IPS-15b (cell line): ENCODE data around the gene CFAP100.

Experiments
- H3K27me3 ChIP-seq: one replicate; pipeline ENCODE4 v1.6.1; 2013; ENCODE audit warnings: low read length; ENCODE audit not compliant: control insufficient read depth, insufficient read depth
- H3K36me3 ChIP-seq: one replicate; pipeline ENCODE4 v1.6.1; 2013; ENCODE audit warnings: low read length; ENCODE audit not compliant: control insufficient read depth, insufficient read depth
- H3K4me1 ChIP-seq: one replicate; pipeline ENCODE4 v1.6.1; 2013; ENCODE audit warnings: mild to moderate bottlenecking, low read length; ENCODE audit not compliant: control insufficient read depth, insufficient read depth
- H3K4me3 ChIP-seq: one replicate; pipeline ENCODE4 v1.5.1; 2013; ENCODE audit warnings: low read depth, low read length
- H3K9ac ChIP-seq: one replicate; pipeline ENCODE4 v1.6.1; 2013; ENCODE audit warnings: low read depth, mild to moderate bottlenecking, low read length
- H3K9me3 ChIP-seq: one replicate; pipeline ENCODE4 v1.6.1; 2013; ENCODE audit warnings: mild to moderate bottlenecking, low read length; ENCODE audit not compliant: control insufficient read depth, insufficient read depth

CFAP100 gene

DNA sequence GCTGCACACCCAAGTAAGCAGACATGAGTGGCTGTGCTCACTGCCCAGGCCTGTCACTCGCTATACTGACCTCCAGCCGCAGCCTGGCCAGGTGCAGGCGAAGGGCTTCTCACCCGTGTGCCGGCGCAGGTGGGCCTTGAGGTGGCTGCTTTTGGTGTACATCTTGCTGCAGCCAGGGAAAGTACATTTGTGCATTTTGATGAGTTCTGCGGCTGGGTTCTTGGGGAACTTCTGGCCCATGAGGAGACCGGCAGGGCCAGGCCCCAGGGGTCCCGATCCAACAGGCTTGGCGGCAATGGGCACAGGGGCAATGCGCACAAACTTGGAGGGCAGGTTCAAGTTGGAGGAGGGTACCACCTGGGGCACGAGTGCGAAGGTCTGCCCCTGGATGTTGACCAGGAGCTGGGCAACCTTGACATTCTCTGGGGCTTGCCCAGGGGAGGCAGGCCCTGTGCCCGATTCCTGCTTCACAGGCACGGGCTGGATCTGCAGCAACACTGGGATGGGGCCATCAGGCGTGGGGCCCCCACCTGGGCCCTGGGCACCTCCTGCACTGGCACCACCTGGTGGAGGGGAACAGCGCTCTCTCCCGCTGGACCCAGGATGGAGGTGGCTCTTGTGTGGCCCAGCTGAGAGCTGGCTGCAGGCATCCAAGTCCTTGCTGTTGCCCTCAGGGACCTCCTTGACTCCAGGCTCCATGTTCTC lies 42.8 kb upstream of the CFAP100 start:
- Histone ChIP-seq H3K36me3 (peaks cover 3% of the 10 kb centered on the region), H3K9me3 (no peaks in the 10 kb centered on the region), H3K4me1 (peaks cover 3% of the 10 kb centered on the region), H3K27me3 (no peaks in the 10 kb centered on the region), H3K4me3 (no peak overlapping the region), H3K9ac (no peak overlapping the region)

DNA sequence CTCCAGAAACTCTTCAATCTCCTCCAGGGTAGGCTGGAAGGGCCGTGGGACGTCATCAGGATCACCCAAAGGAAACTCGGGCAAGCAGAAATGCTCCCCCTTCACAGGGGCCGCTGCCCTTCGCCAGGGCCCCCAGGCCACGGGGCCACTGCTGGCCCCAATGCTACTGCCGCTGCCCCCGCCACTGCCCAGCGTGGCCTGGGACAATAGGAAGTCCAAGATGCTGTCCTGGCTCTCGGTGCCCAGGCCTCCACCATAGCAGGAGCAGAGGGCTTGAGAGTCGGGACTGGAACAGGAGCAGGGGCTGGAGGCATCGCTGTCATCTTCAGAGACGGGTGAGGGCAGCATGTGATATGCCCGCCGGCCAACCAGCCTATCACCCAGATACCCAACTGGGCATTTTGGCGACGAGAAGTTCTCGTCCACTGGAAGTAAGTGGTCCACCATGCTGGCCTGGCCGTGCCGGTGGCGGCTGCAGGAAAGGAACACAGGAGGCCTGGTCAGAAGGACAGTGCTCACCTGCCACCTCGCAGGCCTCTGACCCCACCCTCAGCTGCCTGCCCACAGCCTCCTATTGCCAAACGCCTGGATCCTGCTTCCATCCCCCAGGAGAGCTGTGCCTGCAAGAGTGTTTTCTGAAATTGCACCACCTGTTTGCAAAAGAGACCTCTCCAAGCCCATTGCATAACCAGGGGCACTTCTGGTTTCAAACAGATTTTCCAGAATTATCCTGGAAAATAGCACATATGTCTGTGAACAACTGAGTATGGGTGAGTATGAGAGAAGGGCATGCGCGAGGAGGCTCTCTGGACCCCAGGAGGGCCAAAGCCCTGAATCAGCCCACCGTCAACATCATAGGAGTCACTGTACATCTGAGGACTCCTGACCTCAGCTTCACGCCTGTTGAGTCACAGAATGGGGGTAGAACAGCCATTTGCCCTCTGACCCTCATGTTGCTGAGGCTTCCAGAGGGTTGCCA lies 41.9 kb upstream of the CFAP100 start:
- Histone ChIP-seq H3K36me3 (peaks cover 3% of the 10 kb centered on the region), H3K4me1 (peaks cover 3% of the 10 kb centered on the region), H3K4me3 (no peak overlapping the region), H3K9ac (no peak overlapping the region), H3K27me3 (no peaks in the 10 kb centered on the region), H3K9me3 (no peaks in the 10 kb centered on the region)

DNA sequence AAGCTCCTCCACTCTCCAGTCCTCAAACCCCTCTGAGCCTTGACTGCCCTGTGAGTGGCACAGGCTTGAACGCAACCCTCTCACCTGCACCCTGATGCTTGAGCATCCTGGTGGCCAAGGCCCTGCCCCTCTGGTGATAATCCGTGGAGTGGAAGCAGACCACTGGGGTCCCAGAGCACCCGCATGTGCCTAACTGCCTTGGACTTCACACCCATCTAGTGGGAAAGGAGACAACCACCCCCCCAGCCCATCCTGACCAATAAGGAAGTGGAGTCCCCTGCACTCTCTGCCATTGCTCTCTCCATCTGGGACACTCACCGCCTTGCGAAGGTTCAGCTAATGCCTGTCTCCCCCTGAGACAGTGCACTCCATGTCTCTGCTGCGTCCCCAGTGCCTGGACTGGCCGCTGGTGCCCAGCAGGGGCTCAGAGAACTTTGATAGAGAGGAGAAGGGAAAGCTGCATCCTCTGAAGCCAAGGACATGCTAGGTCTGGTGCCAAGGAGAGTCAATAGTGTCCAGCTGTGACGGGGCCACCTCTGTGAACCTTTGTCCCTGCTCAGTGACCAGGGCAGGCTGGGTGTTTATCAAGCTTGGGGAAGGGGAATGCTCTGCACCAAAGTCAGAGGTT lies 40.9 kb upstream of the CFAP100 start:
- Histone ChIP-seq H3K9me3 (no peaks in the 10 kb centered on the region), H3K9ac (no peak overlapping the region), H3K27me3 (peaks cover 8% of the 10 kb centered on the region), H3K36me3 (peaks cover 3% of the 10 kb centered on the region), H3K4me1 (peaks cover 10% of the 10 kb centered on the region), H3K4me3 (no peak overlapping the region)

DNA sequence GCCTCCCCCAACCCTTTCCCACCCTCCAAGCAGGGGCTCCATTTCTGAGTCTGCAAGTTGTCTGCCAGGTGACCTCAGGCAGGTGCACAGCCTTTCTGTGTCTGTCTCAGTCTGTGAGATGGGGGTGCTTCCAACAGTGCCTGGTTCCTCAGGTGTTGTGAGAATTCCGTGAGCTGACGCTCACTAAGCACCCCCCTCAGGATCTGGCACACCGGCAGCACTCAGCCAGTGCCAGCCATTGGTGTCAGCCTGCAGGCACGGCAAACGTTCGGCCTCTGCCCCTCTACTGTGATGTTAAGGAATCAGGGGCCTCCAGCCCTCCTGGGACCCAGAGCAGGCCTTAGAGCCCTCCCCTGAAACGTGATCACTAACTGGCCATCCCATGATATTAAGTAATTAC lies 39.9 kb upstream of the CFAP100 start:
- Histone ChIP-seq H3K9me3 (no peaks in the 10 kb centered on the region), H3K4me1 (peaks cover 11% of the 10 kb centered on the region), H3K27me3 (peaks cover 18% of the 10 kb centered on the region), H3K4me3 (no peak overlapping the region), H3K9ac (no peak overlapping the region), H3K36me3 (peaks cover 3% of the 10 kb centered on the region)

DNA sequence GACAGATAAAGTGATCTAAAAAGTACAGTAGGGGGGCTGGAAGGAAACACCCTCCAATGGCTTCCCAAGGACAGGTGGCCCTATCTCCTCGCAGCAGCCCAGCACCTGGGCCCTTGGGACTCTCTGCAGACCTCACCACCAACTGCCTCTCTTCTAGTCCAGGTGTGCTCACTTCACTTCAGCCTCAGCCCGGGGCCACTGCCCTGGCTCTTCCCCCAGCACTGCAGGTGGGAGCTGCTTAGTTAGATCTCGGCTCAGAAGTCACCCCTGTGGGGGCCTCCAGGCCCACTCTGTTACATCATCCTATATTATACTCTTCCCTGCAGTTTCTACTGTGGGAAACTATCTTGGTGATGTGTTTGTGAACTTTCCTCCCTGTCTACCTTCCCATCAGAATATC lies 39.5 kb upstream of the CFAP100 start:
- H3K4me1 ChIP-seq, result peaks cover 11% of the 10 kb centered on the region
- H3K4me3 ChIP-seq, result peak overlapping the region; percentile 75
- no peaks in the 10 kb centered on the region for H3K9me3 ChIP-seq
- H3K36me3 ChIP-seq, result peaks cover 3% of the 10 kb centered on the region
- peaks cover 23% of the 10 kb centered on the region for H3K27me3 ChIP-seq
- peak overlapping the region; percentile 54 for H3K9ac ChIP-seq

DNA sequence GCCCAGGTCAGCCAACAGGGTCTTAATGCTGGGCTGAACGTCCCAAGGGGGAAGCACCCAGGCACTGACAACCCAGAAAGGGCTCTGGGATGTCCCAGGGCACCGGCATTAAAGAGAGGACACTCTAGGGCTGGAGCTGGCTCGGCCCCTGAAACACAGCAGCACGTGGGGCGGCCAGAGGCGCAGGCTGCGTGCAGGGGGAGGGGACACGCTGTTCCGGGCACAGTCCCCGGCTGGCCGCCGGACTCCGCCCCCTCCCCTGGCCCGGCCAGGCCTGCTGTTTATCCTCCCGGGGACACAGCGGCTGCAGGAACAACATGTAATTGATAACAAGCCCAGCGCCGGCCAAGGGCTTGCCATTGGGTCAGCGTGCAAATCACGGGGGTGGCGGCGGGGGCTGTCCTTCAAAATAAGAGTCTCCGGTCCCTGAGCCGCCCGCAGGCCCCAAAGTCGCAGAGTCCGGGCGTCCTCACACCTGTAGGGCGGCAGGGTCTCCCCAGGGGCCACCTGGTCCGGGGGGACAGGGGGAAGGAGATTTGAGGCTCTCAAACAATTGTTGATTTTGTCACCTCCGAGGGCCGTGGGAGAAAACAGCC lies 38.8 kb upstream of the CFAP100 start:
- Histone ChIP-seq H3K36me3 (peaks cover 3% of the 10 kb centered on the region), H3K27me3 (peaks cover 26% of the 10 kb centered on the region), H3K9me3 (no peaks in the 10 kb centered on the region), H3K9ac (peak overlapping the region; percentile 54), H3K4me3 (peak overlapping the region; percentile 75), H3K4me1 (peaks cover 11% of the 10 kb centered on the region)

DNA sequence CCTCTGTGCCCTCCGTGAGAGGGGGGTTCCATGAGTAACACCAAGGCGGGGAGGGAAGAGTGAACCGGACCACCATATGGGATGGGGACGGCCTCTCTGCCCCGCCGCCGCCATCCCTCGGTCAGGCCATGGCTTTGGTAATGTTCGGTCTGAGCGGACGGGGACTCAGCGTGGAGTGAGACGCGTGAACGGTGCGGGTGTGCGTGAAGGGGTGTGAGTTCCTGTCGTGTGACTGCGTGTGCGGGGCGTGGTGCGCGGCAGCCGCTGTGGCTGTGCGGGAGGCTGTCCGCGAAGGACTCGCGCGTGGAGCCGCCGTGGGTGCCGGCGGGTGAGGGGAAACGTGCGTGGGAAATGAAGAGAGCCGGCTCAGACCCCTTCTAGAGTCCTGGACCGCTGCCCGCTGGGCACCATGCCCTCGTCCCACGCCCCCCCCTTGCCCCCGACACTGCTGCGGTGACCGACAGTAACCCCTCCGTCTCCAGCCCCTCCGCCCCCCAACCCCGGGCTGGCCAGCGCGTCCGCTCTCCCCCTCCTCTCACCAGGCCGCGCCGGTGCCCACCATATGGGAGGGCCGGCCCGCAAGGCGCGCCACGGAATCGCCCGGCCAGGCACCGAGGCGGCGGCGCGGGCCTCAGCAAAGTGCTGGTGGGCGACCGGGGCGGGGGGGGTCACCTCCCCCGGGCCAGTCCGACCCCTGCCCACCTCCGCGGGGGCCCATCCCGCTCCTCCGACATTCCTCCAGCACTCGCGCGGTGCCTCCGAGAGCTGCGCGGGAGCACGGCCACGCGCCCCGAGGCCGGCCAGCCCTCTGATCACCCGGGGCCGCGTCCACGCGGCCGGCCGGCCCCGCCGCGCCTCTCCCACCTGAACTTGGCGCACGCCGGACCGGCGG lies 38.1 kb upstream of the CFAP100 start:
- H3K9me3 ChIP-seq, result no peaks in the 10 kb centered on the region

DNA sequence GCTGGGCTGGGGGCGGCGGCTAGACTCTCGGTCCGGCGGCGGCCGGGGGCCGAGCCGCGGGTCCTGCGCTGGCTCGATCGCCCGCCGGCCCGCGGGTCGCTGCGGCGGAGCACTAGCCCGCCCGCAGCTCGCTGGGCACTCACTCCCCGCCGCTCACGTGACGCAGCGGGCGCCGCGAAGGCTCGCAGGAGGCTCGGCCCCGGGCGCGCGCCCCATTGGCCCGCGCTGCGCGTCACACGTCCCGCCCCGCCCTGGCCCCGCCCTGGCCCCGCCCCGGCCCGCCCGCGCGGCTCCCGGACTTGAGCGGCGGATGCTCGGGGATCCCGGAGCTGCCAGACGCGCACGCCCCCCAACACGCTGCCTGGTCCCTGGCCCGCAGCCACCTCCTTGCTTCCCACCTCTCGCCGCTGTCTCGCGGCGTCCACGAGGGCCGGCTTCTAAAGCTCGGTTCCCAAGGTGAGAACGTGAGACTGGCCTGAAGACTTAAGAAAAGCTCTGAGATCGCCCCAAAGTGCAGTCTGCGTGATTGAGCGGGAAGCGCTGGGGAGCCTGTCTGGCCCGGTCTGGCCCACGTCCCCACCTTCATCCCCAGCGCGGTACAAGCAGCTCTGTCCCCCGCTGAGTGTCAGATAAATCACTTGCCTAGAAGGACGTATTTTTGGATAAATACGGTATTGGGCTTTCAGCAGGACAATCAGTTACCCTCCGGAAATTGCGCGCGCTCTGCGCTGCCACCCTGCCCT lies 37.2 kb upstream of the CFAP100 start, which contains the start of gene KLF15:
Gene KLF15 (minus strand): TSS at position 114 of the 743 bp plus-strand sequence. CDS start 4,486 bp downstream, outside the sequence.
- Histone ChIP-seq H3K9ac (no peak within 1 kb of the TSS), H3K4me1 (peaks cover 13% of the 10 kb centered on the region), H3K27me3 (peaks cover 28% of the 10 kb centered on the region), H3K36me3 (no peaks in the 10 kb centered on the region), H3K4me3 (peak within 1 kb of the TSS; percentile 75), H3K9me3 (no peaks in the 10 kb centered on the region)

More for the DNA sequence above, 38.1 kb upstream of the CFAP100 start:
- peak overlapping the region; percentile 75 for H3K4me3 ChIP-seq
- H3K4me1 ChIP-seq, result peaks cover 11% of the 10 kb centered on the region
- peaks cover 1% of the 10 kb centered on the region for H3K36me3 ChIP-seq
- no peak overlapping the region for H3K9ac ChIP-seq
- H3K27me3 ChIP-seq, result peaks cover 28% of the 10 kb centered on the region

DNA sequence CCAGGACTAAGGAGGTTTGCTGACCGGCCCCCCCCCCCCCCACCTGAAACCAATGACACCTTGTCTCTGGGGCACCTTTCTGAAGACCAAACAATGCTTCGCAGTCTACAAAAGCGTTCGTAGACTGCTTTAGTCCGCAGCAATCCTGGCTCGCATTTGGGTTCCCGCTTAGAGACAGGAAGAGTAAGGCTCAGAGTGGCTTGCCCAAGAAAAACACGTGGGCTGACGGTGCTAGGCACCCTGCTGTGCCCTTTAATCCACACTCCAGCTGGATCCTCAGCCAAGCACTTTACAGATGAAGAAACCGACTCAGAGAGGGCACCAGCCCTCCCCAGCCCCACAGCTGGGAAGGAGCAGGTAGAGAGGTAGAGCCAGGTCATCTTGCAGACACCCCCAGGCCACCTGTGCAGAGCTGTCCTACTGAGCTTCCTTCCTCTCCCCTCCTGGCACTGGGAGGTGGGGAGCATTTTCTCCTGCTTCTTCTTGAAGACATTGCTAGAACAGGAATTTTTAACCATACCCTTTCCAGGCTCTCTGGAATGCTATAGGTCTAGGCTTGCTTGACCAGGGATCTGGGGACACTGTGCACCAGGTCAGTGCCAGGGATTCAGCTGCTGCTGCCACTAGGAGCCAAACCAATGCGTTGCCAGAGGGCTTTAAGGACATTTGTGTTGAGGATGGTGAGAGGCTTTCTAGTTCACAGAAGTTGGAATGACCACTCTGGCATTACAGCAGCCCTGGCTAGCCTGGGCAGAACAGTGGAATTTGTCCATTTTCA lies 36.5 kb upstream of the CFAP100 start:
- Histone ChIP-seq H3K9me3 (no peaks in the 10 kb centered on the region), H3K27me3 (peaks cover 28% of the 10 kb centered on the region), H3K4me3 (peak overlapping the region; percentile 70), H3K9ac (no peak overlapping the region), H3K4me1 (peaks cover 19% of the 10 kb centered on the region), H3K36me3 (no peaks in the 10 kb centered on the region)

DNA sequence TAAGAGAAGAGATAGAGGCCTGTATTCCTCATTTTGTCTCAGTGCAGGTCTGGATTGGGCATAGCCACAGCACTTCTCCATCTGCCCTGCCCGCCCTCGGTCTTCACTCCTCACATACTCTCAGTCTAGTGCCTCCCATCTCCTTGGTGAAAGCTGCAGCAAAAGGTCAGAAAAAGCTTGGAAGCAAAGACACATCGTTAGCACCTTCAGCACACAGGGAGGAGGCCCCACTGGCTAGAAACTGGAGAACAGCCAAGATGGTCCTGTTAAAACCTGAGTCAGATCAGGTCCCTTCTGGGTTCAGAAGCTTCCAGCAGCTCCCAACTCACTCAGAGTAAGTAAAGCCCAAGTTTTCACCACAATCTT lies 35.9 kb upstream of the CFAP100 start:
- Histone ChIP-seq H3K4me1 (peaks cover 21% of the 10 kb centered on the region), H3K4me3 (no peak overlapping the region)

More for the DNA sequence above, 35.9 kb upstream of the CFAP100 start:
- Histone ChIP-seq H3K9ac (no peak overlapping the region), H3K27me3 (peaks cover 31% of the 10 kb centered on the region), H3K9me3 (no peaks in the 10 kb centered on the region), H3K36me3 (no peaks in the 10 kb centered on the region)
